ENCODE results near the gene ASIP.

- no peak for TF ChIP-seq CTCF (IDR thresholded peaks at IDR 0.05)
- TF ChIP-seq EZH2 (IDR thresholded peaks at IDR 0.05), result no peak
- no peak for TF ChIP-seq EZH2phosphoT487 (IDR thresholded peaks at IDR 0.05)
Measured at GRCh38 chr20:34235875-34236274, 5.3 kb upstream of the ASIP start.

Measured in neural progenitor cell (in vitro differentiated cells).